ENCODE measurements around the gene TNFRSF25.

GRCh38 chr1:6485168-6486101 lies 19.5 kb upstream of the TNFRSF25 start:
- TF ChIP-seq CTCF (IDR thresholded peaks at IDR 0.05) = no peak
- no peak for TF ChIP-seq JUND (IDR thresholded peaks at IDR 0.05)
- TF ChIP-seq USF2 (IDR thresholded peaks at IDR 0.05; ENCODE audit: borderline replicate concordance, low read depth, low read length) = no peak
- no peak for TF ChIP-seq SIN3A (IDR thresholded peaks at IDR 0.05; ENCODE audit: borderline replicate concordance, low read depth, low read length)
- no peak for TF ChIP-seq POLR2AphosphoS5 (IDR thresholded peaks at IDR 0.05; ENCODE audit: low read depth, low read length)
- TF ChIP-seq EP300 (IDR thresholded peaks at IDR 0.05; ENCODE audit: borderline replicate concordance in 1 of 2, low read depth in 1 of 2, low read length in 1 of 2) = no peak
- no peak for TF ChIP-seq SMC3 (IDR thresholded peaks at IDR 0.05; ENCODE audit: low read depth, low read length)
- no peak for TF ChIP-seq USF1 (IDR thresholded peaks at IDR 0.05; ENCODE audit: borderline replicate concordance, low read depth)
- no peak for TF ChIP-seq ELF1 (IDR thresholded peaks at IDR 0.05)
- no peak for TF ChIP-seq RAD21 (IDR thresholded peaks at IDR 0.05; ENCODE audit: low read length)
- no peak for TF ChIP-seq TAF1 (IDR thresholded peaks at IDR 0.05; ENCODE audit: borderline replicate concordance, low read depth, low read length)
- no peak for TF ChIP-seq MAX (IDR thresholded peaks at IDR 0.05; ENCODE audit: low read depth)
- no peak for TF ChIP-seq YY1 (IDR thresholded peaks at IDR 0.05; ENCODE audit: low read depth)
- TF ChIP-seq EZH2phosphoT487 (IDR thresholded peaks at IDR 0.05; ENCODE audit: borderline replicate concordance, low read depth) = no peak
